T follicular helper cell (primary cell): ENCODE results near the gene FHOD3.

Experiments used
- DNase-seq: peaks from one replicate; pipeline ENCODE4 v3.0.0-alpha.2; 2020; ENCODE audit warnings: low read depth
- total RNA-seq, 2 experiments: gene quantifications; one replicate each; lab custom pipeline; 2026; lab: John Stamatoyannopoulos, UW

FHOD3 gene
- 0 to 0.06 reads per million in 2 experiments for total RNA-seq

- DNase-seq = no peak
Observed at GRCh38 chr18:36297417-36298125, at the start of gene FHOD3. Gene FHOD3, plus strand, starts transcription at chr18:36297713. Its CDS starts 123 bp downstream, at chr18:36297836.

- no peak for DNase-seq
Observed at GRCh38 chr18:36249392-36249791, 48.1 kb upstream of the FHOD3 start.

- DNase-seq = no peak
Observed at GRCh38 chr18:36250827-36251226, 46.7 kb upstream of the FHOD3 start.

- DNase-seq = no peak
Observed at GRCh38 chr18:36255072-36255698, 42.3 kb upstream of the FHOD3 start.

- no peak for DNase-seq
Observed at GRCh38 chr18:36256094-36256493, 41.4 kb upstream of the FHOD3 start.

- no peak for DNase-seq
Observed at GRCh38 chr18:36262971-36263370, 34.5 kb upstream of the FHOD3 start.

- no peak for DNase-seq
Observed at GRCh38 chr18:36264283-36264682, 33.2 kb upstream of the FHOD3 start.

GRCh38 chr18:36265015-36265414 is 32.5 kb upstream of the FHOD3 start:
- DNase-seq = no peak

GRCh38 chr18:36269157-36269556 is 28.4 kb upstream of the FHOD3 start:
- DNase-seq = no peak

GRCh38 chr18:36271153-36271552 is 26.4 kb upstream of the FHOD3 start:
- no peak for DNase-seq

GRCh38 chr18:36273347-36273746 is 24.2 kb upstream of the FHOD3 start:
- DNase-seq = no peak

- no peak for DNase-seq
Observed at GRCh38 chr18:36274083-36274715, 23.3 kb upstream of the FHOD3 start.

GRCh38 chr18:36275561-36275960 is 22.0 kb upstream of the FHOD3 start:
- DNase-seq = no peak

- DNase-seq = no peak
Observed at GRCh38 chr18:36279001-36279400, 18.5 kb upstream of the FHOD3 start.

GRCh38 chr18:36281936-36282335 is 15.6 kb upstream of the FHOD3 start:
- no peak for DNase-seq

- no peak for DNase-seq
Observed at GRCh38 chr18:36283448-36283847, 14.1 kb upstream of the FHOD3 start.

- DNase-seq = no peak
Observed at GRCh38 chr18:36284268-36284667, 13.2 kb upstream of the FHOD3 start.

GRCh38 chr18:36284671-36285295 is 12.7 kb upstream of the FHOD3 start:
- DNase-seq = peak; percentile 27

GRCh38 chr18:36287653-36288052 is 9.9 kb upstream of the FHOD3 start:
- DNase-seq = no peak

- no peak for DNase-seq
Observed at GRCh38 chr18:36288689-36289088, 8.8 kb upstream of the FHOD3 start.

GRCh38 chr18:36294031-36294430 is 3.5 kb upstream of the FHOD3 start:
- no peak for DNase-seq

- DNase-seq = no peak
Observed at GRCh38 chr18:36295214-36295613, 2.3 kb upstream of the FHOD3 start.

GRCh38 chr18:36295880-36296301 is 1.6 kb upstream of the FHOD3 start:
- DNase-seq = no peak
